Stimulated activated CD4-positive, alpha-beta T cell treated with anti-CD3 and anti-CD28 coated beads, Interleukin-1b, Interleukin-23, amount 100 ng/mL, for 1 hour (primary cell): ENCODE measurements around the gene DAO.
"Not testable (repeated sequence)": the region's sequence is repeated elsewhere in the genome, so short reads cannot be mapped to it uniquely, and the experiment has no call there.

ENCODE experiments used
- DNase-seq, 2 donors: peaks; one replicate each; pipeline ENCODE4 v3.0.0-alpha.2; 2020; ENCODE audit warnings: low read depth in 2 of 2

DAO gene

GRCh38 chr12:108879615-108880254, at the start of gene DAO:
Gene DAO, plus strand, starts transcription at chr12:108880092. Its CDS starts 4,915 bp downstream, at chr12:108885007.
- no peak for DNase-seq

- no peak for DNase-seq
These were observed 48.4 kb upstream of the DAO start for GRCh38 chr12:108831309-108831991.

GRCh38 chr12:108832208-108832607, 47.7 kb upstream of the DAO start:
- no peak for DNase-seq

- DNase-seq, result no peak
These were observed 47.0 kb upstream of the DAO start for GRCh38 chr12:108832730-108833354.

GRCh38 chr12:108833355-108833733, 46.5 kb upstream of the DAO start:
- DNase-seq, result no peak

GRCh38 chr12:108833757-108834472, 46.0 kb upstream of the DAO start:
- DNase-seq, result no peak

GRCh38 chr12:108835860-108836634, 43.8 kb upstream of the DAO start:
- DNase-seq, result no peak

GRCh38 chr12:108837239-108837638, 42.7 kb upstream of the DAO start:
- DNase-seq, result no peak

GRCh38 chr12:108837680-108838079, 42.2 kb upstream of the DAO start:
- no peak for DNase-seq

- peak; percentile 10 to 18 for DNase-seq
These were observed 41.5 kb upstream of the DAO start for GRCh38 chr12:108838194-108839017.

- DNase-seq, result no peak
These were observed 40.6 kb upstream of the DAO start for GRCh38 chr12:108839018-108839889.

- no peak for DNase-seq
These were observed 40.0 kb upstream of the DAO start for GRCh38 chr12:108839890-108840230.

- no peak for DNase-seq
These were observed 39.1 kb upstream of the DAO start for GRCh38 chr12:108840605-108841332.

GRCh38 chr12:108841825-108842224, 38.1 kb upstream of the DAO start:
- DNase-seq, result not testable (repeated sequence)

- DNase-seq, result no peak
These were observed 37.5 kb upstream of the DAO start for GRCh38 chr12:108842361-108842760.

- DNase-seq, result no peak
These were observed 36.7 kb upstream of the DAO start for GRCh38 chr12:108843187-108843586.

- no peak for DNase-seq
These were observed 34.2 kb upstream of the DAO start for GRCh38 chr12:108845696-108846095.

GRCh38 chr12:108846290-108846701, 33.6 kb upstream of the DAO start:
- no peak for DNase-seq

- no peak for DNase-seq
These were observed 32.2 kb upstream of the DAO start for GRCh38 chr12:108847705-108848104.
